Right atrium auricular region (tissue), 2 donors: ENCODE results near the gene MDP1. TPM values are rescaled to one million over a fixed set of nuclear protein-coding genes. Genes with fewer than 3 reads are reported as not detected.
"Not testable (repeated sequence)": the region's sequence is repeated elsewhere in the genome, so short reads cannot be mapped to it uniquely, and the experiment has no call there.

Experiments used
- DNase-seq: peaks from one replicate; pipeline ENCODE4 v3.0.0-alpha.2; 2019; ENCODE audit warnings: low spot score
- H3K27ac ChIP-seq, 2 donors: fragments of 200-600 bp; sonication (generic); 1 replicate in 1 of 2; 2 replicates in 1 of 2; pipeline ENCODE4 v1.5.1; 2016 to 2019
- H3K27me3 ChIP-seq, 2 donors: fragments of 200-600 bp; sonication (generic); one replicate each; pipeline versions ENCODE4 v1.5.1 to v1.6.0; 2017 to 2019
- H3K36me3 ChIP-seq: fragments of 200-600 bp; sonication (generic); one replicate; pipeline ENCODE4 v1.5.1; 2016
- H3K4me1 ChIP-seq, 2 donors: fragments of 200-600 bp; sonication (generic); one replicate each; pipeline versions ENCODE4 v1.5.1 to v1.6.0; 2017 to 2019
- H3K4me3 ChIP-seq, 2 donors: fragments of 200-600 bp; sonication (generic); 1 replicate in 1 of 2; 2 replicates in 1 of 2; pipeline ENCODE4 v1.5.1; 2017 to 2019; ENCODE audit warnings: mild to moderate bottlenecking in 1 of 2, moderate library complexity in 1 of 2
- H3K9me3 ChIP-seq, 2 donors: fragments of 200-600 bp; sonication (generic); one replicate each; pipeline ENCODE4 v1.5.1; 2019
- CTCF ChIP-seq, 2 donors: fragments of 200-600 bp; sonication (generic); IDR thresholded peaks; one replicate each; pipeline ENCODE4 v1.5.1; 2019; ENCODE audit warnings: antibody characterized with exemption in 2 of 2
- total RNA-seq, 2 donors: library from RNA; depleted of rRNA; stranded (reverse); fragments of >200 nt; gene quantifications; one replicate each; pipeline ENCODE4 v1.1.0, GENCODE V29; 2016

MDP1 gene
- total RNA-seq, 2 donors from 2014 or later = 15.5 to 19.7 TPM

- no peak for DNase-seq
- H3K27ac ChIP-seq = no peak overlapping the region
- peaks cover 0 to 6% of the 10 kb centered on the region in 2 donors for H3K4me1 ChIP-seq
- H3K9me3 ChIP-seq = no peaks in the 10 kb centered on the region
- H3K36me3 ChIP-seq = no peaks in the 10 kb centered on the region
- no peak overlapping the region for H3K4me3 ChIP-seq
- H3K27me3 ChIP-seq = no peaks in the 10 kb centered on the region
- TF ChIP-seq CTCF (IDR thresholded peaks at IDR 0.05) = no peak
Measured at GRCh38 chr14:24247422-24247821, 31.6 kb upstream of the MDP1 start.

- no peak for DNase-seq
- Histone ChIP-seq H3K4me3 (no peak overlapping the region), H3K36me3 (no peaks in the 10 kb centered on the region), H3K27ac (no peak overlapping the region), H3K9me3 (no peaks in the 10 kb centered on the region), H3K27me3 (no peaks in the 10 kb centered on the region), H3K4me1 (peaks cover 0 to 9% of the 10 kb centered on the region in 2 donors)
- no peak for TF ChIP-seq CTCF (IDR thresholded peaks at IDR 0.05)
Measured at GRCh38 chr14:24246765-24247212, 30.9 kb upstream of the MDP1 start.

GRCh38 chr14:24245350-24245749 lies 29.5 kb upstream of the MDP1 start:
- not testable (repeated sequence) for H3K27ac ChIP-seq, DNase-seq, H3K9me3 ChIP-seq, H3K4me3 ChIP-seq, H3K27me3 ChIP-seq, H3K36me3 ChIP-seq
- H3K4me1 ChIP-seq = peaks cover 0 to 23% of the 10 kb centered on the region in 2 donors

- DNase-seq = peak; percentile 63
- Histone ChIP-seq H3K4me1 (peaks cover 0 to 40% of the 10 kb centered on the region in 2 donors), H3K9me3 (no peaks in the 10 kb centered on the region), H3K27me3 (no peaks in the 10 kb centered on the region), H3K27ac (peak overlapping the region; percentile 96 to 99), H3K36me3 (peaks cover 28% of the 10 kb centered on the region), H3K4me3 (peak overlapping the region; percentile 63)
- no peak for TF ChIP-seq CTCF (IDR thresholded peaks at IDR 0.05)
Measured at GRCh38 chr14:24243336-24243836, 27.5 kb upstream of the MDP1 start.

GRCh38 chr14:24241829-24242443 lies 26.1 kb upstream of the MDP1 start:
- Histone ChIP-seq H3K9me3 (no peaks in the 10 kb centered on the region), H3K4me1 (peaks cover 0 to 40% of the 10 kb centered on the region in 2 donors), H3K27ac (peak overlapping the region; percentile 96 to 99), H3K36me3 (peaks cover 43% of the 10 kb centered on the region), H3K4me3 (peak overlapping the region; percentile 63), H3K27me3 (no peaks in the 10 kb centered on the region)
- peak; percentile 47 to 66 for TF ChIP-seq CTCF (IDR thresholded peaks at IDR 0.05)
- DNase-seq = peak; percentile 90

GRCh38 chr14:24240110-24240918 lies 24.4 kb upstream of the MDP1 start:
- Histone ChIP-seq H3K27me3 (no peaks in the 10 kb centered on the region), H3K4me1 (peaks cover 0 to 40% of the 10 kb centered on the region in 2 donors), H3K9me3 (no peaks in the 10 kb centered on the region), H3K27ac (peak overlapping the region in 1 of 2 donors; percentile 99), H3K36me3 (peaks cover 58% of the 10 kb centered on the region), H3K4me3 (no peak overlapping the region)
- no peak for DNase-seq
- no peak for TF ChIP-seq CTCF (IDR thresholded peaks at IDR 0.05)
